ENCODE measurements around the gene FBP2. TPM values are rescaled to one million over a fixed set of nuclear protein-coding genes. Genes with fewer than 3 reads are reported as not detected.

The FBP2 gene
- polyA plus RNA-seq, 1 of the 3 experiments (the other 2 are of a cell fraction), result not detected

GRCh38 chr9:94528886-94529285 is 64.7 kb downstream of the FBP2 start:
- no peak for DNase-seq
- Histone ChIP-seq H3K9me2 (no peaks in the 10 kb centered on the region), H3K4me2 (no peak overlapping the region), H3K36me3 (replicated peaks in 1 of 2; ENCODE audit: control insufficient read depth in 1 of 2, insufficient read depth in 2 of 2, low read length in 1 of 2) (no peaks in the 10 kb centered on the region), H3K79me2 (ENCODE audit: insufficient read depth) (no peaks in the 10 kb centered on the region), H2AFZ (ENCODE audit: low read depth) (no peak overlapping the region), H3K4me1 (ENCODE audit: control insufficient read depth in 1 of 2, insufficient read depth in 2 of 2, low read depth in 1 of 2, low read length in 1 of 2) (no peaks in the 10 kb centered on the region), H3F3A (replicated peaks; ENCODE audit: insufficient read depth) (no peaks in the 10 kb centered on the region), H3K9ac (no peak overlapping the region), H4K20me1 (ENCODE audit: insufficient read depth) (no peaks in the 10 kb centered on the region), H3K27me3 (ENCODE audit: insufficient read depth) (no peaks in the 10 kb centered on the region), H3K4me3 (ENCODE audit: low read depth in 2 of 2, low read length in 1 of 2) (no peak overlapping the region), H3K9me3 (no peaks in the 10 kb centered on the region), H3K27ac (ENCODE audit: low read depth in 2 of 2, low read length in 1 of 2) (no peak overlapping the region)
- POLR2A ChIA-PET, result no interaction called here
- no peak for TF ChIP-seq FOSL2 (IDR thresholded peaks at IDR 0.05; ENCODE audit: borderline replicate concordance, low read depth)
- TF ChIP-seq NFIC (IDR thresholded peaks at IDR 0.05; ENCODE audit: borderline replicate concordance), result no peak
- TF ChIP-seq TCF12 (IDR thresholded peaks at IDR 0.05), result no peak
- no peak for TF ChIP-seq POLR2AphosphoS5 (IDR thresholded peaks at IDR 0.05; ENCODE audit: low read depth, low read length)
- no peak for TF ChIP-seq FOXJ3 (CRISPR knock-in tag; IDR thresholded peaks at IDR 0.05)
- TF ChIP-seq REST (IDR thresholded peaks at IDR 0.05; ENCODE audit: low read depth, low read length), result no peak
- TF ChIP-seq USF2 (IDR thresholded peaks at IDR 0.05; ENCODE audit: borderline replicate concordance, low read depth, low read length), result no peak
- no peak for TF ChIP-seq TEAD4 (IDR thresholded peaks at IDR 0.05; ENCODE audit: borderline replicate concordance, insufficient read depth)
- no peak for TF ChIP-seq RXRA (IDR thresholded peaks at IDR 0.05; ENCODE audit: borderline replicate concordance, low read depth)
- TF ChIP-seq SIN3A (IDR thresholded peaks at IDR 0.05; ENCODE audit: borderline replicate concordance, low read depth, low read length), result no peak
- TF ChIP-seq IRF3 (IDR thresholded peaks at IDR 0.05; ENCODE audit: low read depth, low read length), result no peak
- TF ChIP-seq PBX3 (IDR thresholded peaks at IDR 0.05), result no peak
- TF ChIP-seq RAD21 (IDR thresholded peaks at IDR 0.05; ENCODE audit: low read length), result no peak
- TF ChIP-seq SMC3 (IDR thresholded peaks at IDR 0.05; ENCODE audit: low read depth, low read length), result no peak
- no peak for TF ChIP-seq EP300 (IDR thresholded peaks at IDR 0.05; ENCODE audit: borderline replicate concordance in 1 of 2, low read depth in 1 of 2, low read length in 1 of 2)
- no peak for TF ChIP-seq ELF1 (IDR thresholded peaks at IDR 0.05)
- CTCF ChIA-PET, result no interaction called here
- WGBS (ENCODE audit: low lambda C conversion rate), result 77% methylated on average over 4 of the region's 4 CpGs
